ENCODE results near the gene LRP10.

DNA sequence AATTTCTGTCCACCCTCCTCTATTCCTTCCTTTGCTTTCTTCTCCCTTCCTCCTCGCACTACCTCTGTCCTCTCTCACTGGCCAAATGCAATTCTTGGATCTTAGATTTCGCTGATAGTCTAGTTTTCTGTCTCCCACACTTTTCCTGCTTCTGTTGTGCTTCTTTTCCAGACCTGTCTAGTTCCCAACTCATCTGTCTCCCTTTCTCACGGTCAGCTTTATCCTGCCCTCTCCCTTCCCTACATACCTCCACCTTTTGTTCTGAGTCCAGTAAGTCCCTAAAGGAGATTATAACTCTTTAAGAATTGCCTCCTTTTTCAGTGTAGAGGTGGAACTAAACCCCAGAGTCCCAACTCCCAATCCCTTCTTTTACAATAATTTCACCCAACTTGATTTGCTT is 36.0 kb upstream of the LRP10 start:
- no peak for TF ChIP-seq CTCF (conservative IDR thresholded peaks at IDR 0.05; ENCODE audit: low read depth, low read length)
- no peak for TF ChIP-seq RAD21 (IDR thresholded peaks at IDR 0.05; ENCODE audit: low read length)
- no peak for TF ChIP-seq NFE2L2 (IDR thresholded peaks at IDR 0.05; ENCODE audit: low read depth, low read length)
- TF ChIP-seq POLR2A (IDR thresholded peaks at IDR 0.05; ENCODE audit: low read depth, low read length): no peak
- no peak for TF ChIP-seq BHLHE40 (IDR thresholded peaks at IDR 0.05; ENCODE audit: low read depth, low read length)
- TF ChIP-seq FOS (IDR thresholded peaks at IDR 0.05; ENCODE audit: low read depth, low read length): no peak
- TF ChIP-seq MAZ (IDR thresholded peaks at IDR 0.05; ENCODE audit: borderline replicate concordance, low read depth, low read length): no peak
- TF ChIP-seq, protein P1, sequence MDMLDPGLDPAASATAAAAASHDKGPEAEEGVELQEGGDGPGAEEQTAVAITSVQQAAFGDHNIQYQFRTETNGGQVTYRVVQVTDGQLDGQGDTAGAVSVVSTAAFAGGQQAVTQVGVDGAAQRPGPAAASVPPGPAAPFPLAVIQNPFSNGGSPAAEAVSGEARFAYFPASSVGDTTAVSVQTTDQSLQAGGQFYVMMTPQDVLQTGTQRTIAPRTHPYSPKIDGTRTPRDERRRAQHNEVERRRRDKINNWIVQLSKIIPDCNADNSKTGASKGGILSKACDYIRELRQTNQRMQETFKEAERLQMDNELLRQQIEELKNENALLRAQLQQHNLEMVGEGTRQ (IDR thresholded peaks at IDR 0.05; ENCODE audit: low read depth, low read length): no peak
- TF ChIP-seq CEBPB (IDR thresholded peaks at IDR 0.05; ENCODE audit: low read depth, low read length): no peak
- no peak for TF ChIP-seq RCOR1 (IDR thresholded peaks at IDR 0.05; ENCODE audit: insufficient replicate concordance, low read length)
- no peak for TF ChIP-seq CHD1 (IDR thresholded peaks at IDR 0.05; ENCODE audit: low read depth, low read length)
